Breast epithelium (tissue), 4 donors: ENCODE results near the gene ART1. TPM values are rescaled to one million over a fixed set of nuclear protein-coding genes. Genes with fewer than 3 reads are reported as not detected.
A peak's percentile ranks its signal among the peaks of the same experiment; 100 is the strongest.
"Not testable (repeated sequence)": the region's sequence is repeated elsewhere in the genome, so short reads cannot be mapped to it uniquely, and the experiment has no call there.

Source experiments
- DNase-seq, 2 donors: peaks; one replicate each; pipeline ENCODE4 v3.0.0-alpha.2; 2019; ENCODE audit warnings: low spot score in 2 of 2
- H3K27ac ChIP-seq, 2 donors: fragments of 200-600 bp; sonication (generic) in 1 of 2; one replicate each; pipeline ENCODE4 v1.5.1; 2016 to 2019; ENCODE audit warnings: mild to moderate bottlenecking in 1 of 2
- H3K27me3 ChIP-seq, 2 donors: fragments of 200-600 bp; sonication (generic) in 1 of 2; one replicate each; pipeline versions ENCODE4 v1.5.1 to v1.6.0; 2017 to 2019; ENCODE audit warnings: control low read depth in 1 of 2, mild to moderate bottlenecking in 1 of 2
- H3K36me3 ChIP-seq: fragments of 200-600 bp; one replicate; pipeline ENCODE4 v1.5.1; 2019
- H3K4me1 ChIP-seq, 2 donors: fragments of 200-600 bp; sonication (generic); one replicate each; pipeline ENCODE4 v1.5.1; 2016 to 2019; ENCODE audit warnings: control low read depth in 1 of 2
- H3K4me3 ChIP-seq, 3 donors: fragments of 200-600 bp; sonication (generic); 1 replicate in 2 of 3; 2 replicates in 1 of 3; pipeline ENCODE4 v1.5.1; 2016 to 2019; ENCODE audit warnings: mild to moderate bottlenecking in 3 of 3, moderate library complexity in 2 of 3
- H3K9me3 ChIP-seq, 2 donors: fragments of 200-600 bp; sonication (generic) in 1 of 2; one replicate each; pipeline ENCODE4 v1.5.1; 2016 to 2019; ENCODE audit warnings: control low read depth in 1 of 2
- CTCF ChIP-seq, 3 donors: fragments of 450-650 bp; IDR thresholded peaks; one replicate each; pipeline ENCODE4 v1.5.1; 2016 to 2017; ENCODE audit warnings: antibody characterized with exemption in 3 of 3, mild to moderate bottlenecking in 3 of 3, moderate library complexity in 3 of 3
- POLR2A ChIP-seq: fragments of 450-650 bp; IDR thresholded peaks from one replicate; pipeline ENCODE4 v1.6.1; 2016; ENCODE audit warnings: antibody characterized with exemption, mild to moderate bottlenecking, moderate library complexity
- POLR2AphosphoS5 ChIP-seq, 3 donors: sonication (generic); formaldehyde crosslinking; IDR thresholded peaks; one replicate each; pipeline ENCODE4 v1.6.1; 2017; ENCODE audit warnings: antibody characterized with exemption in 3 of 3
- intact Hi-C: fragments of 100-400 bp; cut with DNase I; formaldehyde crosslinking; loops from one replicate; pipeline ENCODE4 v1.15.1; 2023; ENCODE audit warnings: low total_unique reads
- total RNA-seq, 3 donors: library from RNA; depleted of rRNA; stranded (reverse); fragments of >200 nt; gene quantifications; one replicate each; pipeline ENCODE4 v1.1.0, GENCODE V29; 2016

The ART1 gene
- total RNA-seq, 3 donors from 2014 or later: not detected

GRCh38 chr11:3642071-3642951 is 2.6 kb upstream of the ART1 start:
- peak overlapping the region; percentile 72 to 86 for H3K27ac ChIP-seq
- H3K4me1 ChIP-seq: no peaks in the 10 kb centered on the region
- H3K27me3 ChIP-seq: no peaks in the 10 kb centered on the region
- no peaks in the 10 kb centered on the region for H3K36me3 ChIP-seq
- intact Hi-C loops: no loop called here
- no peak for TF ChIP-seq POLR2A
- no peak for TF ChIP-seq CTCF (IDR thresholded peaks at IDR 0.05)
- no peak for TF ChIP-seq POLR2AphosphoS5 (IDR thresholded peaks at IDR 0.05)
- H3K4me3 ChIP-seq: peak overlapping the region; percentile 55 to 80 (median 63)
- no peaks in the 10 kb centered on the region for H3K9me3 ChIP-seq
- DNase-seq: peak; percentile 61 to 63

GRCh38 chr11:3643102-3643546 is 1.8 kb upstream of the ART1 start:
- Histone ChIP-seq H3K27ac (peak overlapping the region; percentile 72 to 86), H3K4me3 (peak overlapping the region in 2 of 3 donors; percentile 63 to 80)
- intact Hi-C loops, H3K4me1 ChIP-seq, H3K9me3 ChIP-seq, DNase-seq, H3K36me3 ChIP-seq, H3K27me3 ChIP-seq: not testable (repeated sequence)

- intact Hi-C loops: no loop called here
- H3K36me3 ChIP-seq: no peaks in the 10 kb centered on the region
- H3K4me1 ChIP-seq: no peaks in the 10 kb centered on the region
- no peak overlapping the region for H3K27ac ChIP-seq
- H3K9me3 ChIP-seq: no peaks in the 10 kb centered on the region
- DNase-seq: no peak
- H3K4me3 ChIP-seq: no peak overlapping the region
- H3K27me3 ChIP-seq: no peaks in the 10 kb centered on the region
- TF ChIP-seq POLR2AphosphoS5 (IDR thresholded peaks at IDR 0.05) (no peak), POLR2A (no peak), CTCF (IDR thresholded peaks at IDR 0.05) (no peak)
Measured at GRCh38 chr11:3645552-3645951, 624 bp downstream of the ART1 start.

- not testable (repeated sequence) for H3K4me3 ChIP-seq, H3K27me3 ChIP-seq
Measured at GRCh38 chr11:3648843-3649242, 3.9 kb downstream of the ART1 start.

GRCh38 chr11:3649374-3649773 is 4.4 kb downstream of the ART1 start:
- H3K9me3 ChIP-seq, H3K4me3 ChIP-seq, DNase-seq, H3K27me3 ChIP-seq, H3K27ac ChIP-seq, H3K36me3 ChIP-seq, H3K4me1 ChIP-seq, intact Hi-C loops: not testable (repeated sequence)

More at GRCh38 chr11:3648843-3649242, 3.9 kb downstream of the ART1 start:
- H3K9me3 ChIP-seq, H3K27ac ChIP-seq, H3K4me1 ChIP-seq, H3K36me3 ChIP-seq, intact Hi-C loops, DNase-seq: not testable (repeated sequence)

DNA sequence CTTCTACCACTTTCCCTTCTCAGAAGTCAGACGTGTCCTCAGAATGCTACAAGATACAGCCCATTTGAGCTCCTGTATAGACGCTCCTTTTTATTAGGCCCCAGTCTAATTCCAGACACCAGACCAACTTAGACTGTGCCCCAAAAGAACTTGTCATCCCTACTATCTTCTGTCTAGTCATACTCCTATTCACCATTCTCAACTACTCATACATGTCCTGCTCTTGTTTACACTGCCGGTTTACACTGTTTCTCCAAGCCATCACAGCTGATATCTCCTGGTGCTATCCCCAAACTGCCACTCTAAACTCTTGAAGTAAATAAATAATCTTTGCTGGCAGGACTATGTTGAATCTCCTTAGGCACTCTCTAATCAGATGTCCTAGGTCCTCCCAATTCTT is 7.6 kb downstream of the ART1 start:
- intact Hi-C loops, DNase-seq, H3K4me1 ChIP-seq, H3K9me3 ChIP-seq, H3K36me3 ChIP-seq, H3K4me3 ChIP-seq, H3K27ac ChIP-seq, H3K27me3 ChIP-seq: not testable (repeated sequence)

- Histone ChIP-seq H3K9me3 (no peaks in the 10 kb centered on the region), H3K27ac (no peak overlapping the region), H3K36me3 (no peaks in the 10 kb centered on the region), H3K4me3 (no peak overlapping the region), H3K27me3 (no peaks in the 10 kb centered on the region), H3K4me1 (no peaks in the 10 kb centered on the region)
- DNase-seq: no peak
- TF ChIP-seq CTCF (IDR thresholded peaks at IDR 0.05): no peak
- TF ChIP-seq POLR2AphosphoS5 (IDR thresholded peaks at IDR 0.05): no peak
- TF ChIP-seq POLR2A: no peak
- intact Hi-C loops: no loop called here
Measured at GRCh38 chr11:3655547-3655946, 10.6 kb downstream of the ART1 start.

DNA sequence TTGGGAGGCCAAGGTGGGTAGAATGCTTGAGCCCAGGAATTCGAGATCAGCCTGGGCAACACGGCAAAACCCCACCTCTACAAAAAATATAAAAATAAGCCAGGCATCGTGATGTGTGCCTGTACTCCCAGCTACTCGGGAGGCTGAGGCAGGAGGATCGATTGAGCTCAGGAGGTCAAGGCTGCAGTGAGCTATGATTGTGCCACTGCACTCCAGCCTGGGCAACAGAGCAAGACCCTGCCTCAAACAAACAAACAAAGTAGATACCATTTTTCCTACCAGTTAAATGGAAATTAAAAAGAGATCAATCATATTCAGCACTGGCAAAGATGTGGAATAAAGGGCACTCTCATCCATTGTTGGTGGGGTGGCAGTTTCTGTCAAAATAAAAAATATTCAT is 12.4 kb downstream of the ART1 start:
- H3K9me3 ChIP-seq, H3K27me3 ChIP-seq: not testable (repeated sequence)

More for the DNA sequence above, 12.4 kb downstream of the ART1 start:
- DNase-seq, intact Hi-C loops, H3K4me1 ChIP-seq, H3K4me3 ChIP-seq, H3K36me3 ChIP-seq, H3K27ac ChIP-seq: not testable (repeated sequence)
